Measurements from ENCODE around the gene MKRN2.

DNA sequence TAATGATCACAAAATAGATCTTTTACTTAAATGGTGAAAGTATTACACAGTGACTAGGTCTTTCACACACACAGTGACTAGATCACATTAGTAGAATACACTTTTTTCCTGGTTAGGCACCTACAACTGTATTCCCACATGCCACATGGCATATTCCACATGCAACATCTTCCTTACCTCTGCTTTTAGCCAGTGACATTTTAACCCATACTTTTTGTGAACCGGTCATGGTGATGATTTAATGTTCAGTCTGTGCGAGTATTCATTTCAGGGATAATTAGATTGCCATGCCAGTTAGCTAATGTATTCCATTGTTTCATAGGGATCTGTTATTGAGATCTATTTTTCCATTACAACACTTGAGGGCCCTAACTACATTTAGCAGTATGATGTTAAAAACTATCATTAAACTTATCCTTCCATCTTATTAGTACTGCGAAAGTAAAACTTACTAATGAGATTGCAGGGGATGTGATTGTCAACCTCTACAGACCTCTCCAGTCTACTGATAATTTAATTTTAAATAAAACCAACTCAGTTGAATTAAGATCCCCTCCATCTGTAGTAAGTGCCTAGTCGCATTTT, 44.3 kb upstream of the MKRN2 start:
- no peak for TF ChIP-seq POLR2A (IDR thresholded peaks at IDR 0.05; ENCODE audit: low read depth, low read length)
- TF ChIP-seq POLR2AphosphoS5 (IDR thresholded peaks at IDR 0.05; ENCODE audit: low read depth, low read length): no peak
- TF ChIP-seq TAF1 (IDR thresholded peaks at IDR 0.05; ENCODE audit: low read depth, low read length): no peak
- TF ChIP-seq SPI1 (IDR thresholded peaks at IDR 0.05; ENCODE audit: low read depth, low read length): no peak
- TF ChIP-seq PAX5 (IDR thresholded peaks at IDR 0.05; ENCODE audit: insufficient read depth, low read length, severe bottlenecking): no peak

Data from GM12891 (cell line).